Activated gamma-delta T cell treated with anti-CD3 and anti-CD28 coated beads, Interleukin-2, amount 50 U/mL, for 16 hours (primary cell): Measurements from ENCODE around the gene FGF6.
"Not testable (repeated sequence)": the region's sequence is repeated elsewhere in the genome, so short reads cannot be mapped to it uniquely, and the experiment has no call there.

ENCODE experiments used
- DNase-seq: peaks from one replicate; pipeline ENCODE4 v3.0.0-alpha.2; 2020; ENCODE audit warnings: low read depth

Gene FGF6

DNA sequence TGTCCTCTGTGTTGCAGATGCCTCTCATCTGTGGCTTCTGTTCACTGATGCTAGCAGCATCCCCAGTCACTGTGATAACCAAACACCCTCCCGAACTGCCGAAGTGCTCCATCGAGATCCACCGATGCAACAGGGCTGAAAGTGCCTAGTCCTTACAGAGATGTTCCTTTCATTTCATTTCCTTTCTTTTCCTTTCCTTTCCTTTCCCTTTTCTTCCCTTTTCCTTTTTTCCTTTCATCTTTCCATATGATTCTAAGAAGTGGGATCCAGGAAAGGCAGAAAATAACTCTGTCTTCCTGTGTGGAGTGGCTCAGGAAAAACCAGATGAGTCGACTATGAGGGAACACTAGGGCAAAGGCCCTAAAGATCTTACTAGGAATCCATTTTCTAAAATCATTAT is 26.7 kb downstream of the FGF6 start:
- DNase-seq = no peak

DNA sequence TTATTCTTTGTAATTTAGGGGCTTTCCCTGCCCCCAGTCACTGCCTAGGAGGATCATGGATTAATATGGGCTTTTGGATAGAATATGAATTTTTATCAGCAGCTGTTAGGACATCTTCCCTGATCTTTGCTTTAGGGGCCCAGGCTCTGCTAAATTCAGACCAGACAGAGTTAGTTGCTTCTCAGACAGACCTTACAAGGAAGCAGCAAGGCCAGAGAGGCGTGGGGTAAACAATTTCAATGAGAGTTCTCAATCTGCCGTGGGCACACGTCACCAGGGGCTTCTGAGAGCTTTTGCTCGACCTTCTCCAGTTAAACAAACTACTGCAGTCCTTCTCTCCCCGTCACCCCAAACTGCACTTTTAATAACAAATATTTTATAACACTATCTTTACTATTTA is 27.7 kb downstream of the FGF6 start:
- DNase-seq = no peak

DNA sequence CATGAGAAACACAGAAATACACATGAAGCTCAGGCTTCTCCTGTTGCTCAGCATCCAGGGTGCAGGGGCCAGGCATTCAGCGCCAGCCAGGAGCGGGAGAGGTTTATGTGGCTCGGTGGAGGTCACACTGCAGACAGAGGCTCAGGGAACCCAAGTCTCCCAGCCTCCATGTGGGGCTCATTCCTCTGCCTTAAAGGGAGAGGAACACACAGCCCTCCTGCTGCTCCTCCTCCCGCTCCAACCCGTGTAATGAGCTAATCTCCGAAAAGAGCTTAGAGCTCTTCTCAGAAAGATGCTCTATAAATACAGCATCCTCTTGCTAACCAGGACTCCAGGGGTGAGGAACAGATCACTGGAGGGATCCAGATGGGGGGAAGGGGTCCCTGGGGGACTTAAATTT is 28.2 kb downstream of the FGF6 start:
- no peak for DNase-seq

GRCh38 chr12:4416276-4416675 is 29.3 kb downstream of the FGF6 start:
- no peak for DNase-seq

- no peak for DNase-seq
Measured at GRCh38 chr12:4412465-4412864, 33.1 kb downstream of the FGF6 start.

DNA sequence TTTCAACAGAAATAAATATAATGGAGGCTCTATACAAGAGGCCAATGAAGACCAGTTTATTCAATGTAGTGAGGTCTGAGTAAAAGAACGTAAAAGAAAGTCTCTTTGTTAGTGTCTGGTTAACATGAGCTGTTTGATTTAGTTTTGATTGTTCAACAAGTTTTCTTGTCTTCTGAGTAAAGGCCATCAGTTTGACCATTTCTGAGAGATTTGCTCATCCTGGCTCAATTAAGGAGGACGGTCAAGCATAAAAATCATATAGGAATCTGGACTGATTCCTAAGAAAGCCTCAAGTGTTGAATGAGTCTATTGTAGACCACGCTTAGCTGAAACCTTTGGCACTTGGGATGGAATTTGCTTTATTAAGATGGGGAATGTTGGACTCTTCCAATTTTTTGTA is 33.6 kb downstream of the FGF6 start:
- no peak for DNase-seq

DNA sequence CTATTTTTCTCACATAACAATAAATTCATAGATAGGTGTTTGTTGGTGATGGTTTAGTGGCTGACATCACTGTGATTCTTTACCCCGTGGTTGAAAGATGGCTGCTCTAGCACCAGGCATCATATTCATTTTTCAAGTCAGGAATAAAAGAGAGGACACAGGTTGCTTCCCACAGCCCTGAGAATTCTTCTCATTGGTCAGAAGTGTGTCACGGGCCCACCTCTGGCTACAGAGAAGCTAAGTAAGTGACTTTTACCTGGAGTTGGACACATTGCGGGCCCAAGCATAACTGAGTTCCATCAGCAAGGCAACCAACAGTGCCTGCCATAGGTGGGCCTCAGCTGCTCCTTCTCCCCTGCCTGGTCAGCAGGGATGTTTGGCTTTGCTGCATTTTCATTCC is 38.5 kb downstream of the FGF6 start:
- DNase-seq = no peak

DNA sequence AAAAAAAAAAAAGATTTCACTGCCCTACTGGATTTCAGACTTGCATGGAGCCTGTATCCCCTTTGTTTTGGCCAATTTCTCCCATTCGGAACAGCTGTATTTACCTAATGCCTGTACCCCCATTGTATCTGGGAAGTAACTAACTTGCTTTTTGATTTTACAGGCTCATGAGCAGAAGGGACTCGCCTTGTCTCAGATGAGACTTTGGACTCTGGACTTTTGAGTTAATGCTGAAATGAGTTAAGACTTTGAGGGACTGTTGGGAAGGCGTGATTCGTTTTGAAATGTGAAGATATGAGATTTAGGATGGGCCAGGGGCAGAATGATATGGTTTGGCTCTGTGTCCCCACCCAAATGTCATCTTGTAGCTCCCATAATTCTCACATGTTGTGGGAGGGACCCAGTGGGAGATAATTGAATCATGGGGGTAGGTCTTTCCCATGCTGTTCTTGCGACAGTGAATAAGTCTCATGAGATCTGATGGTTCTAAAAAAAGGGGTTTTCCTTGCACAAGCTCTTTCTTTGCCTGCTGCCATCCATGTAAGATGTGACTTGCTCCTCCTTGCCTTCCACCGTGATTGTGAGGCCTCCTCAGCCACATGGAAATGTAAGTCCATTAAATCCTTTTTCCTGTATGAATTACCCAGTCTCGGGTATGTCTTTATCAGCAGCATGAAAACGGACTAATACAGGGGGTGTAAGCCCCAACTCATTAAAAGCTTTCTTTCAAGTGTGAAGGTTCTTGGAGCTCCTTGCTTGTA is 40.6 kb downstream of the FGF6 start:
- DNase-seq = not testable (repeated sequence)

DNA sequence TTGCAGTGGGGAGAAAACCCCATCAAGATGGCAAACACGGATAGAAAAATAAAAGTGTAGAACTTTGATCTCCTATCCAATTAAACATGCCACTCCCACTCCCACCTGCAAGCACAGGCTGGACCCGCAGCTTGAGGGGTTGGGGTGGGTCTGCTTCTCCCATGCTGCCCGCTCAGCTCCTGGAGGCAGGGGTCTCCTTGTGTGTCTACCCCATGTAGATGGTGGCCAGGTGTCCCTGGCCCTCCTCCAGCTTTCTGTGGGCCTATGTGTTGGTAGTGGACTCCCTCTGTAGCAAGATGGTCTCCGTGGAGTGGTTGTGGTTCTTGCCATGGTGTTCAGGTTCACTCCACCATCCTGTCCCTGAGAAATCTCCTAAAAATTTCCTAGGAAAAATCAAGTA is 42.6 kb downstream of the FGF6 start:
- DNase-seq = no peak

GRCh38 chr12:4401117-4401516 is 44.5 kb downstream of the FGF6 start:
- DNase-seq = no peak

DNA sequence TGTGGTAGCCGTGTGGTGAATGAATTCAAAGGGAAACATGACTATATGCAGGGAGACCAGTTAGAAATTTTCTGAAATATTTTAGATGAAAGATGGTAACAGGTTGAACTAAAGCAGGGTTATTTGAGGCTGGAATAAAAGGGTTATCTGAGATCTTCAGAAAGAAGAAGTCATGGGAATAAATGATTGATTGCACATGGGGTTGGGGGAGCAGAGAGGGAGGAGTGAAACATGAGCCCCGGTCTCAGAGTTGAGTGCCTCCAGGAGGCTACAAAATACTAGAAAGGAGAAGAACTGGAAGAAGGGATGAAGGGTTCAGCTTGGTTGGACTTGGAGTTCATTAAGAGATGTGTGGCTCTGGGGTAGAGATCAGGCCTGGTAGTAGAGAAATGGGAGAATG is 49.8 kb downstream of the FGF6 start:
- no peak for DNase-seq

DNA sequence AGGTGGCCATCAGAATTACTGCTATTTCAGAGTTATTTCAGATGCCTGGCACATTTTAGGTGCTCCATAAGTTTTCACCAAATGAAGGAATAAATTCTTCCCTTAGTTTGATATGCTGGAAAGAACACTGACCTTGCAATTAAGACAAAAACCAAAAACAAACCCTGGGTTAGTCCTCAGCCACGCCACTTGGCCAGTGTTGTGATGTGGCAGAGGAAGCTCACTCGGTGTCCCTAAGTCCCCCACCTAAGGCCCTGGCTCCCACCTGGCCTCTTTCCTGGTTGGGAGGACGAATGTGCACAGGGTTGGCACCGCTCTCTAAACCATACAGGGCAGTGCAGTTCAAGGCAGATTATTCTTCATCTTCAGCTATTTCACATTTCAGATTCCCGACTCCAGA is 52.4 kb downstream of the FGF6 start:
- no peak for DNase-seq

DNA sequence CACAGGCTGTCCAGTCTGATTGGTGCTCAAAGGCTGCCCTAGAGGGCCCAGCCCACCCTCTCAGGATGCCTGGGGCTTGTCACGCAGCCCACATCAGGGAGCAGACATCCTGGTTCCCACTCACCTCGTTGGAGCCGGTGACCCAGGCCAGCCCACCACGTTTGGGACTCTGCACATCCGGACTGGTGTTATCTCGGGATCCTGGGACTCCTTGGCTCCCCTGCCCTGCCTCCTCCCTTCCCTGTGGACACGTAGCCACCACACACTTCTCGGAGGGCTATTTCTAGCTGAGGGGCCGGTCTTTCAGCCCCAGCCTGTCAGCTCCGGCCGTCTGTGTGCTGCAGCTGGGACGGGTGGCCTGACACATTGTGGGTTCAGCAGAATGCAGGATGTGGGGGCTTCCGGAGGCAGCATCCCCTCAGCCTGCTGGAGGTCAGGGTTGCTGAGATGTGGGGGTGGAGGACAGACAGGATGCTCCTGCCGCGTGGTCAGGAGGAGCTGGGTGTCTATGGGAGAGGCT is 53.3 kb downstream of the FGF6 start:
- no peak for DNase-seq

- no peak for DNase-seq
Measured at GRCh38 chr12:4388662-4389061, 57.0 kb downstream of the FGF6 start.

DNA sequence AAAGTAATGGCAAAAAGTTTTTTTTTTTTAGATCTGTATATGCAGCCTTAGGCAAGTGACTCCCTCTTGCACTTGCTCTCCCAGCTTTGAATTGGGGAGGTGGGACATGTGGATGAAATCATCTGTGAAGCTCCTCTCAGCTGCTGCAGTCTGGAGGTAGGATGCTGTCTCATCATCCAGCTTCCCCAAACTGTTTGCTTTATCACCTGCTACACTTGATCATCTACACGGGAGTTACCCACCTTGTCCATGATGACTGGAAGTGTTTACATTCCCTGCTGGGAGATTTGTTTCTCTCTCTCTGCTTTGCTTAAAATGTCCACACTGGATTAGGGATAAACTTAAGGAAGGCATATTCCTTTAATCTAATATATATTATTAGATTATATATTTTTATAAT is 57.6 kb downstream of the FGF6 start:
- no peak for DNase-seq

DNA sequence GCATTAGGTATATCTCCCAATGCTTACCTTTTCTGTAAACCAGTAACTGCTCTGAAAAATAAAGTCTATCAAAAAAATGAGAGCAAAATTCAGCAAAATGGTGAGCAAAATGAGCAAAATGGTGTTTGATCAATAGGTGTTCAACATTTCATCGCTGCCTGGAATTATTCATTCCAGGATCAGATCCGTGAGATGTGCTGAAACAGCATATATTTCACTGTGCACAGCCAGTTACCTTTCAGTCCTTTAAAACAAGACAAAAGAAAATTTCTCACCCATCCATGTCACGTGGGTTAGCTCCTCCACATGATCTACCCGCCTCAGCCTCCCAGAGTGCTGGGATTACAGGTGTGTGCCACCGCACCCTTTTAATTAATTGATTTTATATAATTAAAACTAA is 58.0 kb downstream of the FGF6 start:
- DNase-seq = no peak

- no peak for DNase-seq
Measured at GRCh38 chr12:4386801-4387200, 58.8 kb downstream of the FGF6 start.
